OCI-LY1 (cell line): Measurements from ENCODE around the gene FAM76A.

Experiments used
- EZH2 ChIP-seq: fragments of 200-600 bp; sonication (generic), shearing (Covaris generic); IDR thresholded peaks from 2 replicates; pipeline ENCODE4 v1.8.0; 2017; ENCODE audit warnings: borderline replicate concordance, mixed run types, mild to moderate bottlenecking, antibody characterized with exemption, low read length, moderate library complexity, mixed read lengths
- TF ChIP-seq, protein P1 (sequence below): fragments of 200-600 bp; sonication (generic), shearing (Covaris generic); IDR thresholded peaks from 2 replicates; pipeline ENCODE4 v1.5.1; 2017; ENCODE audit warnings: mild to moderate bottlenecking, antibody characterized with exemption, low read length, moderate library complexity, mixed read lengths

DNA sequence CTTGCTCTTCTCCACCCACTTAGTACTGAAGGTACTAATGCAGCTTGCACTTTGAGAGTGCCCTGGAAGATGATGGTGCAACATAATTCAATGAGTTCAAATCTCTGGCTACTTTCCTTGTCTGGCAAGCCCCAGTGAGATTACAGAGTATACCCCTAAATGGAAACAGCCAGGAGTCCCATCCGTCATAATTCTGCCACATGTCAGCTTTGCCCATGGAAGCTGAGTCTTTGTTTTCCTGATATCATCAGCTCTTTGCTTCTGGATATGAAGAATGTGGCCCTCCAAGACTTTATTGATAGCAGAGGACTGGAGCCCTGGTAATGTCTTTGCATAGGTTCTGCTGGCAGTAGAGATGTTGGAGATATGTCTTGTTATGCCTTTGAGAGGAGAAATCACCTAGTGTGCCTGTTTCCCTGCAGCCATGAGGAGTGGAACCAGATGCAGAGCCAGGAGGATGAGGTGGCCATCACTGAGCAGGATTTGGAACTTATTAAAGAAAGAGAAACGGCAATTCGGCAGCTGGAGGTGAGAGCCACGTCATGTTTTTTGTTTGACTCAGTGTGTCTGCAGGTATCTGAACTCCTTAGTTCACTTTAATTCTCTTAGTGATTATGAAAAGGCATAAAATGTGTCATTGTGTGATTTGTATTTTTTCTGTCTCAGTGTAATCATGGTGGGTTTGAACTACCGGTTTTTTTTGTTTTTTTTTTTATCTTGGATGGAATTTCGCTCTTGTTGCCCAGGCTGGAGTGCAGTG lies 86.2 kb downstream of the FAM76A start:
- TF ChIP-seq, protein P1, sequence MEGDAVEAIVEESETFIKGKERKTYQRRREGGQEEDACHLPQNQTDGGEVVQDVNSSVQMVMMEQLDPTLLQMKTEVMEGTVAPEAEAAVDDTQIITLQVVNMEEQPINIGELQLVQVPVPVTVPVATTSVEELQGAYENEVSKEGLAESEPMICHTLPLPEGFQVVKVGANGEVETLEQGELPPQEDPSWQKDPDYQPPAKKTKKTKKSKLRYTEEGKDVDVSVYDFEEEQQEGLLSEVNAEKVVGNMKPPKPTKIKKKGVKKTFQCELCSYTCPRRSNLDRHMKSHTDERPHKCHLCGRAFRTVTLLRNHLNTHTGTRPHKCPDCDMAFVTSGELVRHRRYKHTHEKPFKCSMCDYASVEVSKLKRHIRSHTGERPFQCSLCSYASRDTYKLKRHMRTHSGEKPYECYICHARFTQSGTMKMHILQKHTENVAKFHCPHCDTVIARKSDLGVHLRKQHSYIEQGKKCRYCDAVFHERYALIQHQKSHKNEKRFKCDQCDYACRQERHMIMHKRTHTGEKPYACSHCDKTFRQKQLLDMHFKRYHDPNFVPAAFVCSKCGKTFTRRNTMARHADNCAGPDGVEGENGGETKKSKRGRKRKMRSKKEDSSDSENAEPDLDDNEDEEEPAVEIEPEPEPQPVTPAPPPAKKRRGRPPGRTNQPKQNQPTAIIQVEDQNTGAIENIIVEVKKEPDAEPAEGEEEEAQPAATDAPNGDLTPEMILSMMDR: no peak
- no peak for TF ChIP-seq EZH2
